OCI-LY7 (cell line): ENCODE results near the gene NLRC3.

Experiments used
- EZH2phosphoT487 ChIP-seq: fragments of 200-600 bp; sonication (generic); IDR thresholded peaks from 2 replicates; pipeline ENCODE4 v1.6.1; 2018; ENCODE audit warnings: low read depth, borderline replicate concordance, mild to moderate bottlenecking, mixed run types, antibody characterized with exemption, low read length, moderate library complexity, mixed read lengths
- TF ChIP-seq, protein P1 (sequence below): fragments of 200-600 bp; sonication (generic); conservative IDR thresholded peaks from 2 replicates; pipeline ENCODE4 v1.5.1; 2014; ENCODE audit warnings: mild to moderate bottlenecking, antibody characterized with exemption, low read length, moderate library complexity, mixed read lengths

DNA sequence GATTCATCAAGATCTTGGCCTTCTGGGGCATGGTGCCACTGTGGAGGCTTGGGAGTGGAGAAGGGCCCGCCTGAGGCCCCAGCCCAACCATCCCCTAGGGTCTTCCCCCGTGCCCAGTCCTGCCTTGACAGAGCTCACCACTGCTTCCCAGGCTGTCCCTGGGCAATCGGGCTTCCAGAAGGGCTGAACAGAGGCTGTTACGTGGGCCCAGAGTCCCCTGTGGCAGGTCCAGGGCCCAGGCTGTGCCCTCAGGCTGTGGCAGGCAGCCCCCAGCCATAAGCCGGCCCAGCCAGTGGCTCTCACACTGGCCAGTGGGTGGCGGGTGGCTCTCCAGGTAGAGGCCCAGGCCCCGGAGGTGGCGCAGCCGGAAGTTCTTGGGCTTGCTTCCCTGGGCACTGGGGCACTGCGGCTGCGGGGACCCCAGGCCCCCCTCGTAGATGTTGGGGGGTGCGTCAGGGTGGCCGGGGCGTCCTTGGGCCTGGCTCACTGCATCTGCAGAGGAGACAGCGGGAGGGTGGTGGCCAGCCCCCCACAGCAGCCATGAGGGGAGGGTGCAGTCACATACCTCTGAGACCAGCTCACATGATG, 82.7 kb downstream of the NLRC3 start:
- TF ChIP-seq, protein P1, sequence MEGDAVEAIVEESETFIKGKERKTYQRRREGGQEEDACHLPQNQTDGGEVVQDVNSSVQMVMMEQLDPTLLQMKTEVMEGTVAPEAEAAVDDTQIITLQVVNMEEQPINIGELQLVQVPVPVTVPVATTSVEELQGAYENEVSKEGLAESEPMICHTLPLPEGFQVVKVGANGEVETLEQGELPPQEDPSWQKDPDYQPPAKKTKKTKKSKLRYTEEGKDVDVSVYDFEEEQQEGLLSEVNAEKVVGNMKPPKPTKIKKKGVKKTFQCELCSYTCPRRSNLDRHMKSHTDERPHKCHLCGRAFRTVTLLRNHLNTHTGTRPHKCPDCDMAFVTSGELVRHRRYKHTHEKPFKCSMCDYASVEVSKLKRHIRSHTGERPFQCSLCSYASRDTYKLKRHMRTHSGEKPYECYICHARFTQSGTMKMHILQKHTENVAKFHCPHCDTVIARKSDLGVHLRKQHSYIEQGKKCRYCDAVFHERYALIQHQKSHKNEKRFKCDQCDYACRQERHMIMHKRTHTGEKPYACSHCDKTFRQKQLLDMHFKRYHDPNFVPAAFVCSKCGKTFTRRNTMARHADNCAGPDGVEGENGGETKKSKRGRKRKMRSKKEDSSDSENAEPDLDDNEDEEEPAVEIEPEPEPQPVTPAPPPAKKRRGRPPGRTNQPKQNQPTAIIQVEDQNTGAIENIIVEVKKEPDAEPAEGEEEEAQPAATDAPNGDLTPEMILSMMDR, result no peak
- TF ChIP-seq EZH2phosphoT487, result no peak
